Activated T-cell treated with anti-CD3 and anti-CD28 coated beads, Interleukin-2, amount 50 U/mL, for 4 hours (primary cell): ENCODE measurements around the gene POU6F1. TPM values are rescaled to one million over a fixed set of nuclear protein-coding genes. Genes with fewer than 3 reads are reported as not detected.
A peak's percentile ranks its signal among the peaks of the same experiment; 100 is the strongest.

ENCODE experiments used
- ATAC-seq, 2 donors: fragments of 200-7000 bp; cut with Tn5 transposase; one replicate each; pipeline ENCODE4 v1.10.0; 2021
- DNase-seq: peaks from one replicate; pipeline ENCODE4 v3.0.0-alpha.2; 2020
- H3K27me3 Mint-ChIP-seq: one replicate; pipeline ENCODE4 v1.8.0; 2021; ENCODE audit warnings: low read depth, mixed read lengths
- H3K36me3 Mint-ChIP-seq: one replicate; pipeline ENCODE4 v1.8.0; 2022; ENCODE audit warnings: mixed read lengths; ENCODE audit not compliant: insufficient read depth
- H3K4me1 Mint-ChIP-seq: one replicate; pipeline ENCODE4 v1.8.0; 2021; ENCODE audit warnings: low read depth, mixed read lengths
- H3K4me3 Mint-ChIP-seq: one replicate; pipeline ENCODE4 v1.8.0; 2021; ENCODE audit warnings: mild to moderate bottlenecking, moderate library complexity, mixed read lengths
- H3K9me3 Mint-ChIP-seq: one replicate; pipeline ENCODE4 v1.8.0; 2021; ENCODE audit warnings: mixed read lengths
- total RNA-seq, 3 donors: library from RNA; stranded (reverse); gene quantifications; one replicate each; pipeline ENCODE4 v1.2.1, GENCODE V29; 2021

POU6F1 gene
- total RNA-seq, 3 donors from 2014 or later: 4.1 to 8.5 (median 7.2) TPM

DNA sequence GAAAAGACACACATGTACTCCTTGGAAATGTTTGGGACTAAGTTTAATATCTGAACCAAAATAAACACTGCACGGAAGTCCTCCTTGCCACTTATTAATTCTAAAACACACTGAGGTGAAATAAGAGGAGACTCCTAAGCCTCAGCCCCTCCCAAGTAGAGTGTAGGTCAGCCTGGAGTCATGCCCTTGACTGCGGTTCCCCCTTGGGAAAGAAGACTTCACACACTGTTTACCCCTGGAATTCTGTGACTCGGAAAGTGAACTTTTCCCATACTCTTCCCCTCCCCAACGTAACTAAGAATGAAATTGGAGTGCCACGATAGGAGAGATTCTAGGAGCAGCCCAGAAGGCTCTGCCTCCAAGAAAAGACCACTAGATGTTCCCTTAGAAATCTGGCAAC lies 36.3 kb downstream of the POU6F1 start:
- no peaks in the 10 kb centered on the region for H3K9me3 Mint-ChIP-seq
- H3K4me3 Mint-ChIP-seq: no peak overlapping the region
- no peaks in the 10 kb centered on the region for H3K27me3 Mint-ChIP-seq
- H3K36me3 Mint-ChIP-seq: no peaks in the 10 kb centered on the region
- no peak for DNase-seq
- H3K4me1 Mint-ChIP-seq: no peaks in the 10 kb centered on the region
- ATAC-seq: no peak

DNA sequence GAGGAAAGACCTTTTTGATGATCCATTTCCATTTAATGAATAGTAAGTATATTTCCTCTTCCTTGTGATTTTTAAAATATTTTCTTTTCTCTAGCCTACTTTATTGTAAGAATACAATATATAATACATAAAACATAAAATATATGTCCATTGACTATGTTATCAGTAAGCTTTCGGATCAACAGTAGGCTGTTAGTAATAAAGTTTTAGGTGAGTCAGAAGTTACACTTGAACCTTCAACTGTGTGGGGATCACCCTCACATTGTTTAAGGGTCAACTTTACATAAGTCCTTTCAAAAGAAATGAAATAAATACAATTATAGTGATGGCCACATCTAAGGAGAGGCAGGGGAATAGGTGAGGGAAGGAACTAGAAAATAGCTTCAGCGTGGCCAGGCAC lies 40.0 kb downstream of the POU6F1 start:
- DNase-seq (no peak), ATAC-seq (no peak)
- H3K9me3 Mint-ChIP-seq: no peaks in the 10 kb centered on the region
- no peaks in the 10 kb centered on the region for H3K36me3 Mint-ChIP-seq
- no peak overlapping the region for H3K4me3 Mint-ChIP-seq
- H3K4me1 Mint-ChIP-seq: peaks cover 6% of the 10 kb centered on the region
- no peaks in the 10 kb centered on the region for H3K27me3 Mint-ChIP-seq

DNA sequence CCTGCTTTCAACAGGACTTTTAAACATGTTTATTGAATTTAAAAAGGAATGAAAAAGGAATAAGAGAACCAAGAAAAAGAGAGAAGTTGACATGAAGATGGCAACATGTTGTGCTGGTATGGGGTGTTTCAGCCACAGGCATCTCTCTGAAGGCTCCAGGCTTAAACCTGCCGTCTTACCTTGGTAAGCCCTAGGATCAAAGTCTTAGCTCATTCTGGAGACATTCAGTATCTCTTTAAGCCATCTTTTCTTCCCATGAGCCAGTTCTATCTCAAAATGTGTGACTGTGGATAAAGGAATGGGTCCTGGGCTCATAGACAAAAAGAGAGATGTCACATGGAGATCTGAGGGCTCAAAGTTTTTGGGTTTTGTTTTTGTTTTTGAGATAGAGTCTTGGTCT lies 43.4 kb downstream of the POU6F1 start:
- Mint-ChIP-seq H3K36me3 (no peaks in the 10 kb centered on the region), H3K27me3 (no peaks in the 10 kb centered on the region), H3K9me3 (no peaks in the 10 kb centered on the region), H3K4me3 (peak overlapping the region; percentile 4), H3K4me1 (peaks cover 11% of the 10 kb centered on the region)
- ATAC-seq (no peak), DNase-seq (no peak)

DNA sequence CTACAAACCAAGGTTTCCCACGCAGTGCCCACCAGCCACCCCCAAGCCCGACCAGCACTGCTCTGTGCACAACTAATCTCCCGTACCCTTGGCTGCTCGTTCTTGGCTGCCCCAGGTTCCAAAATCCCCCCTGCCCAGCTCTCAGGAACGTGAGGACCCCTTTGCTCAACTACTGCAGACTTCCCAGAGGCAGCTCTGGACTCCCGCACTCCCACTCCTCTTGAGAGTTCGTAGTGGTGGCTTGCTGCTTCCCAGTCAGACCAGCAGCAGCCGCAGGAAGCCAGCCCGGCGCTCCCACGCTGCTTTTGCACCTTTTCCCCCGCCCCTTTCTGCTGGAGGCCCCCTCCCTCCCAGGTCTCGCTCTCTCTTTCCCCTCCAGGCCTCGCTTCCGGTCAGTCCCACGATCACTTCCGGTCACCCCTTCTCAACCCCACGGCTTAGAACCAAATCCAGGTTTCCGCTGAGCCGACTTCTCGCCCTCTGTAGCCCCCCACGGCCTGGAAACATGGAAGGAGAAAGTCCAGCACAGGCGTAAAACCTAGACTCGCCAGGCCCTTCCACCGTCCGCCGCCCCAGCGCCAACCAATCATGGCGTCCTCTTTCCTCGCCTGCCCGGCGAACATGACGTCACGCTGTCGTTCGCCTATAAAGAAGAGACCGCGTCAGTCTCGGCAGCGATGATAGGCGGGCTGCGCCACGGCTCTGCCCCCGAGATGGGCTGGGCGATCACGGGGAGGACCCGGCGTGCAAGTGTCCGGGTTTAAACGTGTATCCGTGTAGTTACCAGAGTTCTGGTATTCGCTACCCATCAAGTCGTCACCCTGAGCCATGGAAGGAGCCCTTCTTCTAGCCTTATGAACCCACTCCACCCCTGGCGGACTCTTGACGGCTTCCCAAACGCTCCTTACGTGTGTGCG lies 45.1 kb downstream of the POU6F1 start, which contains the start of gene TFCP2:
Gene TFCP2 (minus strand): TSS at position 621 of the 917 bp plus-strand sequence. CDS start 713 bp downstream, outside the sequence.
- ATAC-seq: peak; percentile 99 to 100
- DNase-seq: peak; percentile 91
- Mint-ChIP-seq H3K4me3 (peak within 1 kb of the TSS; percentile 79), H3K27me3 (no peaks in the 10 kb centered on the region), H3K36me3 (peaks cover 2% of the 10 kb centered on the region), H3K9me3 (no peaks in the 10 kb centered on the region), H3K4me1 (peaks cover 14% of the 10 kb centered on the region)

DNA sequence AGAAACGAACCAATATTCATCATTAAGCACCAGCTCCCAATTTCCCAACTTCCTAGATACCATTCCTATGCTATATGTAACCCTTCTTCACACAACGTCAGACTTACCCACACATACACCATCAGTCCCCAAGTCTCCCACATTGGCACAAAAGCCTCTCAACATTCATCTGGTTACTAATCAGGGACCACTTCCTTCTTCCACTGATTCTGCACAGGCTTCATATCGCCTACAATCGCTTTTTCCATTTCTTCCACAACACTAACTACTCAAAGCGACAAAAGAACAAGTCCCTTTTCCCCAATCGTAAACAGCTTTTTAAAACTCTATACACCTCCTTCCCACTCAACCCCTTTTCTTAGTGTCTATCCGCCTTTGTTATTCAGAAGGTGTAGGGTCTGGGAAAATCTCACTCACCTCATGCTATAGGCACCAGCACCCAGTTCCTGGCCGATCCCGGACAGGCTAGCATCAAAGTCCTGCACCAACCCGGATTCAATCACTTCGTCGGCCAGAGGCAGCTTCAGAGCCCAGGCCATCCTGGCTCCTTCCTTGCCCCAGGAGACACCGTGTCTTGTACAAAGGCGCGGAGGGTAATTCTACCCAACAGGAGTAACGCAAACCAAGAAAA lies 45.9 kb downstream of the POU6F1 start:
- no peak for ATAC-seq
- H3K36me3 Mint-ChIP-seq: peaks cover 2% of the 10 kb centered on the region
- H3K27me3 Mint-ChIP-seq: no peaks in the 10 kb centered on the region
- H3K4me3 Mint-ChIP-seq: no peak overlapping the region
- H3K4me1 Mint-ChIP-seq: peaks cover 18% of the 10 kb centered on the region
- H3K9me3 Mint-ChIP-seq: no peaks in the 10 kb centered on the region
- DNase-seq: no peak

DNA sequence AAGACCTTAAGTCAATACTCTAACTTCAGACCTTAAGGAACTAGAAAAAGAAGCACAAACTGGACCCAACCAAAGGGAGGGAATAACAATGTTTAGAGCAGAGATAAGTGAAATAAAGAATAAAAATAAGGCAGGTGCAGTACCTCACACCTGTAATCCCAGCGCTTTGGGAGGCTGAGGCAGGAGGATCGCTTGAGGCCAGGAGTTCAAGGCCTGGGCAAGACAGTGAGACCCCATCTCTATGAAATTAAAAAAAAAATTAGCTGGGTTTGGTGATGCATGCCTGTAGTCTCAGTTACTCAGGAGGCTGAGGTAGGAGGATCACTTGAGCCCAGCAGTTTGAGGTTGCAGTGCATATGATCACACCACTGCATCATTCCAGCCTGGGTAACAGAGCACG lies 54.1 kb downstream of the POU6F1 start:
- H3K27me3 Mint-ChIP-seq: no peaks in the 10 kb centered on the region
- DNase-seq (no peak), ATAC-seq (no peak)
- no peaks in the 10 kb centered on the region for H3K9me3 Mint-ChIP-seq
- no peak overlapping the region for H3K4me3 Mint-ChIP-seq
- peaks cover 31% of the 10 kb centered on the region for H3K4me1 Mint-ChIP-seq
- peaks cover 16% of the 10 kb centered on the region for H3K36me3 Mint-ChIP-seq

DNA sequence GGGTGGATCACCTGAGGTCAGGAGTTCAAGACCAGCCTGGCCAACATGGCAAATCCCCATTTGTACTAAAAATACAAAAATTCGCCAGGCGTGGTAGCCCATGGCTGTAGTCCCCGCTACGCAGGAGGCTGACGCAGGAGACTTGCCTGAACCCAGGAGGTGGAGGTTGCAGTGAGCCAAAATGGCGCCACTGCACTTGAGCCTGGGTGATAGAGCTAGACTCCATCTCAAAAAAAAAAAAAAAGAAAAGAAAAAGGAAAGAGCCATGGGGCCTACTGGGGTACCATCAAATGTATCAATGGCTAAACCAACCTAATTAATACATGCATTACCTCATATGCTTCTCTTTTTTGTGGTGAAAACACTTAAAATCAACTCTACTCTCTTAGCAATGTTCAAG lies 55.6 kb downstream of the POU6F1 start:
- peaks cover 26% of the 10 kb centered on the region for H3K4me1 Mint-ChIP-seq
- no peak overlapping the region for H3K4me3 Mint-ChIP-seq
- no peaks in the 10 kb centered on the region for H3K27me3 Mint-ChIP-seq
- DNase-seq (no peak), ATAC-seq (no peak)
- no peaks in the 10 kb centered on the region for H3K9me3 Mint-ChIP-seq
- H3K36me3 Mint-ChIP-seq: peaks cover 16% of the 10 kb centered on the region

DNA sequence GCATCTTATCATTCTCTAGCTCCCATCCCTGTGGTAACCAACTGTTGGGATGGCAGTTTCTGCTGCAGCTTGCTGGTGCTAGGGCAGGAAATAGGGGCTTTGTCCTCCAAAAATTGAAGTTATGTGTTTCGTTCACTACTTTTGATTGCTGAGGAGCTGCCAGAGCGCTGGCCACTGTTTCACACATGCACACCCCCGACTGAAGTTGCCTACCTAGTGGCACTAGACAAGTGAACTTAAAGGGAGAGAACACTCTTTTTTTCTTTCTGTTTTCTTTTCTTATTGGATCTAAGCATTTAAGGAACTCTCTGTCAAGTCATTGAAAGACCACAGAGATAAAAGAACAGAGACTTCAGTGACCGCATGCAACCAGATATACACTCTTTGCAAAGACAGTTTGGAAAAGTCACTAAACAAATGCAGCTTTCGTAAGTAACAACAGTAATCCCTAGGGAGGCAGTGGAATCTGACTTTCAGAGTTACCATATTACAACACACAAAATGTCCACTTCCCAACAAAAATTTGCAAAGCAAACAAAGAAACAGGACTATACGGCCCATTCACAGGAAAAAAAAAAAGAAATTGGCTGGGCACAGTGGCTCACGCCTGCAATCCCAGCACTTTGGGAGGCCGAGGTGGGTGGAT lies 56.9 kb downstream of the POU6F1 start:
- Mint-ChIP-seq H3K36me3 (peaks cover 18% of the 10 kb centered on the region), H3K27me3 (no peaks in the 10 kb centered on the region), H3K4me3 (no peak overlapping the region), H3K4me1 (peaks cover 22% of the 10 kb centered on the region), H3K9me3 (no peaks in the 10 kb centered on the region)
- ATAC-seq (no peak), DNase-seq (no peak)

DNA sequence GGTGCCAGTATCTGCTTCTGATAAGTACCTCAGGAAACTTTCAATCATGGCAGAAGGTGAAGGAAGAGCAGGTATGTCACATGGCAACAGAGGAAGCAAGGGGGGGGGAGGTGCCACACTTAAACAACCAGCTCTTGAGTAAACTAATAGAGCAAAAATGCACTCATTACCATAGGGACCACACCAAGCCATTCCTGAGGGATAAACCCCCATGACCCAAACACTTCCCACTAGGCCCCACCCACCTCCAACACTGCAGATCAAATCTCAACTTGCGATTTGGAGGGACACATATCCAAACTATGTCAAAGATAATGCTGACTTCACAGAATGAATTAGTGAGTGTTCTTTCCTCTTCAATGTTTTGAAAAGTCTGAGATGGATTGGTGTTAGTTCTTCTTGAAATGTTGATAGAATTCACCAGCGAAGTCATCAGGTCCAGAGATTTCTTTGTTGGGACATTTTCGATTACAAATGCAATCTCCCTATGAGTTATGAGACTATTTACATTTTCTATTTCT lies 61.6 kb downstream of the POU6F1 start:
- Mint-ChIP-seq H3K36me3 (peaks cover 12% of the 10 kb centered on the region), H3K4me1 (peaks cover 8% of the 10 kb centered on the region), H3K9me3 (no peaks in the 10 kb centered on the region), H3K27me3 (no peaks in the 10 kb centered on the region), H3K4me3 (no peak overlapping the region)
- ATAC-seq (no peak), DNase-seq (no peak)

DNA sequence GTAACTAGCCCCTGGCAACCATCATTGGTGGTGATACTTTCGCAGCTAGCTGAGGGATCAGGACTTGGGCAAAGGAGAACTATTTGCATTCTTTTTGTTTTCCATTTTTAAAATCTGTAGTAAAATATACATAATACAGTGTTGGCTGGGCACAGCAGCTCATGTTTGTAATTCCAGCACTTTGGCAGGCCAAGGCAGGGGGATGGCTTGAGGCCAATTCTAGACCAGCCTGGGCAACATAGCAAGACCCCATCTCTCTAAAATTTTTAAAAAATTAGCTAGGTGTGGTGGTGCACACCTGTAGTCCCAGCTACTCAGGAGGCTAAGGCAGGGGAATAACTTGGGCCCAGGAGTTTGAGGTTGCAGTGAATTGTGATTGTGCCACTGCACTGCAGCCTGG lies 64.9 kb downstream of the POU6F1 start:
- Mint-ChIP-seq H3K27me3 (no peaks in the 10 kb centered on the region), H3K4me1 (peaks cover 11% of the 10 kb centered on the region), H3K4me3 (no peak overlapping the region), H3K36me3 (peaks cover 5% of the 10 kb centered on the region), H3K9me3 (no peaks in the 10 kb centered on the region)
- no peak for DNase-seq
- ATAC-seq: no peak

DNA sequence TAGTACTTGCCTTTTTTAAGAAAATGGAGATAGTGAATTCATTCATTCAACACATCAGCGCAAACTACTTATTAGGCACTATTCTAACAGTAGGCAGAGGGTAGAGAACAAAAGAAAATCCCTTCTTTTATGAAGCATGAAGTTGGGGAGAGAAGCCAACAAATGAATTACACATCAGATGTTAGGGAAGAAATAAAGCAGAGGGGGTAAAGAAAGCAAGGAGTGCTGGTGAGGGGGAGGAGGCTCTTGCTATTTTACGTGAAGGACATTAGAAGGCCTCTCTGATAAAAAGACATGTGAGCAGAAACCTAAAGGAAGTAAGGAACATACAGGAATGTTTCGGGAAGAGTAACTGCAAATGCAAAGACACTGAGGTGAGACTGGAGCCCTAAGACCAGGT lies 67.1 kb downstream of the POU6F1 start:
- no peak for ATAC-seq
- no peak for DNase-seq
- Mint-ChIP-seq H3K4me3 (no peak overlapping the region), H3K9me3 (no peaks in the 10 kb centered on the region), H3K27me3 (no peaks in the 10 kb centered on the region), H3K4me1 (peaks cover 17% of the 10 kb centered on the region), H3K36me3 (peaks cover 4% of the 10 kb centered on the region)

DNA sequence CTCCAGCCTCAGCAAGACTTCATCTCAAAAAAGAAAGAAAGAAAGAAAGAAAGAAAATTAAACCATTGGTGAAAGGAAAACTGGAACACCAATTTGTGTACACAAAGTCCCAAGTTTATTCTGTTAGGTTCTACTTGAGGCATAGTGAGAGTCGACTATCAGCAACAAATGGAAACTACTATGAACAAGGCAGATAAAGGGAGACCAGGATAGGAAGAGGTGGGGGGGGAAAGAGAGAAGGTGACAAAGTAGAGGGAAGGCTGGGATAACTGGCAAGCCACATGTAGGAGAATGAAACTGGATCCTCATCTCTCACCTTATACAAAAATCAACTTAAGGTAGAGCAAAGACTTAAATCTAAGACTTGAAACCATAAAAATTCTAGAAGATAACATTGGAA lies 70.6 kb downstream of the POU6F1 start:
- no peak overlapping the region for H3K4me3 Mint-ChIP-seq
- no peak for ATAC-seq
- H3K27me3 Mint-ChIP-seq: no peaks in the 10 kb centered on the region
- H3K9me3 Mint-ChIP-seq: no peaks in the 10 kb centered on the region
- H3K36me3 Mint-ChIP-seq: peaks cover 9% of the 10 kb centered on the region
- H3K4me1 Mint-ChIP-seq: peaks cover 22% of the 10 kb centered on the region
- DNase-seq: no peak

DNA sequence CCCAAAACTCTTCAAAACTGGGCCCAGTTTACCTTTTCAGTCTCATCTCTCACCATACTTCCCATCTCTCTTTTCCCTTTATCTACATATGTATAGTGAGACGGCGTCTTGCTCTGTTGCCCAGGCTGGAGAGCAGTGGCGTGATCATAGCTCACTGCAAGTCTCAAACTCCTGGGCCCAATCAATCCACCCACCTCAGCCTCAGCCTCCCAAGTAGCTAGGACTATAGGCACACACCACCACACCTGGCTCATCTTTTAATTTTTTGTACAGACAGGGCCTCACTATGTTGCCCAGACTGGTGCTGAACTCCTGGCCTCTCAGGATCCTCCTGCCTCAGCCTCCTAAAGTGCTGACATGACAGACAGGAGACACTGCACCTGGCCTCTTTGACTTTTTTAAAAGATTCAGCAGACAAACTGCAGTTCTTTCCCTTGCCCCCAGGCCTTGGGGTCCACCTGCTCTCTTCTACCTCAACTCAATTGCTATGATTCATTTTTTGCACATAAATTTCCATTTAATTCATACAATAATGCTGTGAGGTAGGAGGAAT lies 78.5 kb downstream of the POU6F1 start:
- Mint-ChIP-seq H3K36me3 (peaks cover 5% of the 10 kb centered on the region), H3K27me3 (no peaks in the 10 kb centered on the region), H3K4me1 (peaks cover 6% of the 10 kb centered on the region), H3K4me3 (no peak overlapping the region), H3K9me3 (no peaks in the 10 kb centered on the region)
- no peak for ATAC-seq
- no peak for DNase-seq
